Upper lobe of right lung (tissue), 1 donor: Measurements from ENCODE around the gene RAB25. TPM values are rescaled to one million over a fixed set of nuclear protein-coding genes. Genes with fewer than 3 reads are reported as not detected.

Experiments
- ATAC-seq: fragments of 200-7000 bp; cut with Tn5 transposase; one replicate; pipeline ENCODE4 v1.9.1; 2020; ENCODE audit warnings: mild to moderate bottlenecking, moderate library complexity
- DNase-seq: peaks from one replicate; pipeline ENCODE4 v3.0.0-alpha.2; 2020
- H3K27ac ChIP-seq: fragments of 200-600 bp; one replicate; pipeline ENCODE4 v1.8.0; 2022
- H3K27me3 ChIP-seq: fragments of 200-600 bp; one replicate; pipeline ENCODE4 v1.8.0; 2022; ENCODE audit warnings: mild to moderate bottlenecking
- H3K36me3 ChIP-seq: fragments of 200-600 bp; one replicate; pipeline ENCODE4 v1.8.0; 2022
- H3K4me1 ChIP-seq: fragments of 200-600 bp; one replicate; pipeline ENCODE4 v1.8.0; 2022
- H3K4me3 ChIP-seq: fragments of 200-600 bp; one replicate; pipeline ENCODE4 v1.8.0; 2022; ENCODE audit warnings: mild to moderate bottlenecking
- H3K9me3 ChIP-seq: fragments of 200-600 bp; one replicate; pipeline ENCODE4 v1.8.0; 2022
- intact Hi-C: fragments of 100-400 bp; cut with DNase I; formaldehyde crosslinking; loops from one replicate; pipeline ENCODE4 v1.11.0; 2022
- total RNA-seq: library from RNA; stranded (reverse); fragmentation: NEBNext Ultra II Directional; extraction: Animal tissue kit (Norgen Biotek cat#: 25700); gene quantifications from one replicate; pipeline ENCODE4 v1.2.1, GENCODE V29; 2021
- TF ChIP-seq, protein P1 (sequence below): fragments of 200-600 bp; IDR thresholded peaks from one replicate; pipeline ENCODE4 v1.8.0; 2022; ENCODE audit warnings: antibody characterized with exemption
- donor health status: DM: no; HTN: yes; CAD: no; lungs with severe emphysema.

The RAB25 gene
- total RNA-seq, 1 donor from 2014 or later: 62.0 TPM

DNA sequence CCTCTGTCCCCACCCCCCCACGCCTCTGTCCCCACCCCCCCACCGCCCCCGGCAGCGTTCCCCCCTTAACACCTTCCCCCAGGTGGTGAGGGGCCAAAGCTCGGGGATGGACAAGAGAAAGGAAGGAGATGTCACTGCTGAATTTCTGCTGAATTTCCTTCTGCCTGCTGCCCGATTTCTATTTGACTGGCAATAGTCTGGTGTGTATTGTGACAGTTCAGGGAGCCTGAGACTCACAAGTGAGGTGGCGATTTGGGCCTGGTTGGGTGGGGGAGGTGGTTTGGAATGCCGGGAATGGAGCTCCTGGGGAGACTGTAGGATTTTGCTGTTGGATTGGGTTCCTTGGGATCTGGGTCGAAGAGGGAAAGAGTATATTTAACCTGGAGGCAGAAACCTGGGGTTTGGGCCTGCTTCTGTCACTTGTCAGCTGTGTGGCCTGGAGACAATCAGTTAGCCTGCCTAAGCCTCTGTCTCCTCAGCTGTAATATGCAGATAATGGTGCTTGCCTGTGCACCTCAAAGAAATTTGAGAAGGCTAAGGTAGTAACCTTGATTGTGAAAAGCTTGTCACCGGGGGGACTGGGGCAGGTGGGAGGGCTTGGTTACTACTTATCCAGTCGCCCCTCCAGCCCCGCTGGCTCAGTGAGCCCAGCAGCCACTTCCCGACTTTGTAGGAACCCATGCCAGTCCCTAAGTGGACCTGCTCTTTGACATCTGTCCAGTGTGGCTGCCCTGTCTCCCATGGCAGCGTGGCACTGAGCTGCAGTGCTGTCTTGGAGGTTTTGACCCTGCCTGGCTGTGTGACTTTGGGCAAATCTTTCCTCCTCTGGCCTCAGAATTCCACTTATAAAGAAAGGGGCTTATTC lies 45.9 kb downstream of the RAB25 start:
- intact Hi-C loops: no loop called here
- DNase-seq (no peak), ATAC-seq (peak; percentile 0)
- Histone ChIP-seq H3K27me3 (no peaks in the 10 kb centered on the region), H3K9me3 (no peaks in the 10 kb centered on the region), H3K4me1 (peaks cover 48% of the 10 kb centered on the region), H3K36me3 (no peaks in the 10 kb centered on the region), H3K4me3 (peak overlapping the region; percentile 47), H3K27ac (peak overlapping the region; percentile 97)
- TF ChIP-seq, protein P1, sequence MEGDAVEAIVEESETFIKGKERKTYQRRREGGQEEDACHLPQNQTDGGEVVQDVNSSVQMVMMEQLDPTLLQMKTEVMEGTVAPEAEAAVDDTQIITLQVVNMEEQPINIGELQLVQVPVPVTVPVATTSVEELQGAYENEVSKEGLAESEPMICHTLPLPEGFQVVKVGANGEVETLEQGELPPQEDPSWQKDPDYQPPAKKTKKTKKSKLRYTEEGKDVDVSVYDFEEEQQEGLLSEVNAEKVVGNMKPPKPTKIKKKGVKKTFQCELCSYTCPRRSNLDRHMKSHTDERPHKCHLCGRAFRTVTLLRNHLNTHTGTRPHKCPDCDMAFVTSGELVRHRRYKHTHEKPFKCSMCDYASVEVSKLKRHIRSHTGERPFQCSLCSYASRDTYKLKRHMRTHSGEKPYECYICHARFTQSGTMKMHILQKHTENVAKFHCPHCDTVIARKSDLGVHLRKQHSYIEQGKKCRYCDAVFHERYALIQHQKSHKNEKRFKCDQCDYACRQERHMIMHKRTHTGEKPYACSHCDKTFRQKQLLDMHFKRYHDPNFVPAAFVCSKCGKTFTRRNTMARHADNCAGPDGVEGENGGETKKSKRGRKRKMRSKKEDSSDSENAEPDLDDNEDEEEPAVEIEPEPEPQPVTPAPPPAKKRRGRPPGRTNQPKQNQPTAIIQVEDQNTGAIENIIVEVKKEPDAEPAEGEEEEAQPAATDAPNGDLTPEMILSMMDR: no peak

DNA sequence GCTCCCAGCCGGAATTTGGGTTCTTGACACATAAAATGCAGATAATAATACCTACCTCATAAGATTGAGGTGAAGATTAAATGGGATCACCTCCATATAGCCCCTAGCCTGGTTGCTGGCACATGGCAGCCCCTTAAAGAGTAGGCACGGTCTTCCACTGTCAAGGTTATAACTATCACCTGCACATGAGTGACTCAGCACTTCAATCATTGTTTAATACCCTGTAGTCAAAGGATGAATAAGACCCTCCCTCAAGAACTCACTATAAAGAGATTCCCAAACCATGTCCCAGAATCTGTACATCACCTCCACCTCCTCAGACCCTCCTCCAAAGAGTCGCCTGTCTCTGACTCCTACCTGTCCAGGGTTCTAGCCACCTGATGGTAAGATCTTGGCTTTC lies 47.1 kb downstream of the RAB25 start:
- Histone ChIP-seq H3K9me3 (no peaks in the 10 kb centered on the region), H3K4me3 (no peak overlapping the region), H3K27ac (no peak overlapping the region), H3K36me3 (no peaks in the 10 kb centered on the region), H3K27me3 (no peaks in the 10 kb centered on the region), H3K4me1 (peaks cover 40% of the 10 kb centered on the region)
- no peak for DNase-seq
- intact Hi-C loops: no loop called here
- no peak for ATAC-seq
- TF ChIP-seq, protein P1: no peak

DNA sequence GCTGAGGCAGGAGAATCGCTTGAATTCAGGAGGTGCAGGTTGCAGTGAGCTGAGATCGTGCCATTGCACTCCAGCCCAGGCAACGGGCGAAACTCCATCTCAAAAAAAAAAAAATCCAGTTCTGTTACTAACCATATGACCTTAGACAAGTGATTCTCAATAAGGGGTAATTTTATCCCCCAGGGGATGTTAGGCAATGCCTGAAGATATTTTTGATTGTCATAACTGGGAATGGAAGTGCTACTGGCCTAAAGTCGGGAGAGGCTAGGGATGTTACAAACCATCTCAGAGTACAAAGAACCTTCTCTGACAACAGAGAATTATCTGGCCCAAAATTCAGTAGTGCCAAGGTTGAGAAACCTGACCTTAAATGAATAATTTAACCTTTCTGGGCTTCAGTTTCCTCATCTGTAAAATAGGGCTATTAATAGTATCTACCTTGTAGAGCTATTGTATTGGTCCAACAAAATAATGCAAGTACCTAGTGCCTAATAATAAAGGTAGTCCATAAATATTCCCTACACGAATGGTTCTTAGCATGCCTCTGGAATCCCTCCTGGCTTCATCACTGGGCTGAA lies 47.8 kb downstream of the RAB25 start:
- Histone ChIP-seq H3K27ac (no peak overlapping the region), H3K27me3 (no peaks in the 10 kb centered on the region), H3K9me3 (no peaks in the 10 kb centered on the region), H3K36me3 (no peaks in the 10 kb centered on the region), H3K4me1 (peaks cover 35% of the 10 kb centered on the region), H3K4me3 (no peak overlapping the region)
- TF ChIP-seq, protein P1: no peak
- intact Hi-C loops: no loop called here
- no peak for ATAC-seq
- no peak for DNase-seq

DNA sequence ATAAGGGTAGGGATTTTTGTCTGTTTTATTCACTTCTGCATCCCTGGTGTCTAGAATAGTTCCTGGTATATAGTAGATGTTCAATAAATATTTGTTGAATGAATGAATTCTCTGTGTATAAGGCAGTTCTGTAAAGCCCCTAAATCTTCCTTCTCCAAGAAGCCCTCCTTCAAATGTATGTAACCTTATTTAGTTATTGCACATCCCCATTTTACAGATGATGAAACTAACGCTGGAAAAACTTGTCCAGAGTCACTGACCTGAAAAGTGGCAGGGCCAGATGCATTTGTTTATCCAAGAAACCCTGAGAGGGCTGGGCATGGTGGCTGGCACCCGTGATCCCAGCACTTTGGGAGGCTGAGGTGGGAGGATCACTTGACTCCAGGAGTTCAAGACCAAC lies 49.3 kb downstream of the RAB25 start:
- Histone ChIP-seq H3K27me3 (no peaks in the 10 kb centered on the region), H3K4me1 (peaks cover 27% of the 10 kb centered on the region), H3K4me3 (no peak overlapping the region), H3K27ac (no peak overlapping the region), H3K9me3 (no peaks in the 10 kb centered on the region), H3K36me3 (no peaks in the 10 kb centered on the region)
- no peak for DNase-seq
- ATAC-seq: no peak
- intact Hi-C loops: no loop called here
- TF ChIP-seq, protein P1: no peak

DNA sequence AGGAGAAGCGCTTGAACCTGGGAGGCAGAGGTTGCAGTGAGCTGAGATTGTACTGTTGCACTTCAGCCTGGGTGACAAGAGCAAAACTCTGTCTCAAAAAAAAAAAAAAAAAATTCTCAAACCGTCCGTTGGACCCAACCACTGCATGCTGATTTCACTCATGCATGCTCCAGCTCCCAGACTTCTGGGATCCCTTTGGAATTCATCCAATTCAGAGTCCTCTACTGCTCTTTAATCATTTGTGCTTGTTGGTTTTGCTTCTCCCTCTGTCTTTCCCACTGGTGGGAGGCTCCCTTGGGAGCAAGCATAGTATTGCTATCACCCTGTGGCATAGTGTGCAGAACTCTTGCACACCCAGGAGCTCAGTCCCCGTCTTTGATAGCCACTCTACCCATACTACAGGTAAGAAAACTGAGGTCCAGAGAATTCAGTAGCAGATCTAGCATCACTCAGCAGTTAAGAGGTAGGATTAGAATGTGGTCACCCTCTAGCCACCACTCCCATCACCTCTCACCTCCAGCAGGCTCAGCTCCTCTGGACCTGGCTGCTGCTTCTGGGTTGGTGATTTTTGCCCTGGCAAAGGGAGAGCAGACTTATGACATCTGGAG lies 50.5 kb downstream of the RAB25 start:
- Histone ChIP-seq H3K27ac (no peak overlapping the region), H3K9me3 (no peaks in the 10 kb centered on the region), H3K4me3 (no peak overlapping the region), H3K36me3 (no peaks in the 10 kb centered on the region), H3K4me1 (peaks cover 17% of the 10 kb centered on the region), H3K27me3 (no peaks in the 10 kb centered on the region)
- DNase-seq (no peak), ATAC-seq (no peak)
- TF ChIP-seq, protein P1: no peak
- intact Hi-C loops: no loop called here
